Type B pancreatic cell (in vitro differentiated cells): ENCODE results near the gene SLC1A2. TPM values are rescaled to one million over a fixed set of nuclear protein-coding genes. Genes with fewer than 3 reads are reported as not detected.

ENCODE experiments used
- DNase-seq: peaks from one replicate; pipeline ENCODE4 v3.0.0; 2021; ENCODE audit warnings: mixed read lengths; ENCODE audit not compliant: unreplicated experiment; ENCODE audit errors: extremely low spot score
- H3K27ac Mint-ChIP-seq: 2 replicates; pipeline ENCODE4 v1.8.0; 2021; ENCODE audit warnings: mild to moderate bottlenecking, mixed read lengths
- H3K27me3 Mint-ChIP-seq: 2 replicates; pipeline ENCODE4 v1.8.0; 2021; ENCODE audit warnings: mixed read lengths
- H3K36me3 Mint-ChIP-seq: 2 replicates; pipeline ENCODE4 v1.8.0; 2021; ENCODE audit warnings: mixed read lengths
- H3K4me1 Mint-ChIP-seq: one replicate; pipeline ENCODE4 v1.8.0; 2021; ENCODE audit warnings: mixed read lengths; ENCODE audit not compliant: unreplicated experiment
- H3K4me3 Mint-ChIP-seq: 2 replicates; pipeline ENCODE4 v1.8.0; 2021; ENCODE audit warnings: mild to moderate bottlenecking, mixed read lengths
- H3K9me3 Mint-ChIP-seq: 2 replicates; pipeline ENCODE4 v1.8.0; 2021; ENCODE audit warnings: mixed read lengths
- CTCF ChIP-seq: fragments of 200-600 bp; sonication (generic); conservative IDR thresholded peaks from 2 replicates; pipeline ENCODE4 v1.5.0; 2021; ENCODE audit warnings: antibody characterized with exemption, mild to moderate bottlenecking
- total RNA-seq: library from RNA; stranded (reverse); gene quantifications from 2 replicates; pipeline ENCODE4 v1.2.1, GENCODE V29; 2021; ENCODE audit warnings: low replicate concordance

The SLC1A2 gene
- total RNA-seq, 1 donor from 2014 or later = 7.4 TPM

- Mint-ChIP-seq H3K27ac (no peak overlapping the region), H3K27me3 (no peaks in the 10 kb centered on the region), H3K4me3 (no peak overlapping the region), H3K4me1 (no peaks in the 10 kb centered on the region), H3K36me3 (no peaks in the 10 kb centered on the region), H3K9me3 (no peaks in the 10 kb centered on the region)
- DNase-seq = no peak
- no peak for TF ChIP-seq CTCF
Measured at GRCh38 chr11:35327829-35328228, 91.5 kb downstream of the SLC1A2 start.

GRCh38 chr11:35326266-35326879 lies 93.0 kb downstream of the SLC1A2 start:
- no peaks in the 10 kb centered on the region for H3K9me3 Mint-ChIP-seq

GRCh38 chr11:35324981-35325380 lies 94.4 kb downstream of the SLC1A2 start:
- H3K4me3 Mint-ChIP-seq = no peak overlapping the region
- no peaks in the 10 kb centered on the region for H3K27me3 Mint-ChIP-seq
- H3K4me1 Mint-ChIP-seq = peaks cover 12% of the 10 kb centered on the region
- no peak for TF ChIP-seq CTCF
- no peaks in the 10 kb centered on the region for H3K36me3 Mint-ChIP-seq
- H3K27ac Mint-ChIP-seq = no peak overlapping the region
- DNase-seq = no peak
- no peaks in the 10 kb centered on the region for H3K9me3 Mint-ChIP-seq

More at GRCh38 chr11:35326266-35326879, 93.0 kb downstream of the SLC1A2 start:
- Mint-ChIP-seq H3K27me3 (no peaks in the 10 kb centered on the region), H3K36me3 (no peaks in the 10 kb centered on the region), H3K4me1 (no peaks in the 10 kb centered on the region), H3K4me3 (no peak overlapping the region), H3K27ac (no peak overlapping the region)
- TF ChIP-seq CTCF = no peak
- DNase-seq = no peak

- no peak overlapping the region for H3K27ac Mint-ChIP-seq
- DNase-seq = no peak
- H3K4me1 Mint-ChIP-seq = peaks cover 15% of the 10 kb centered on the region
- H3K27me3 Mint-ChIP-seq = no peaks in the 10 kb centered on the region
- no peak overlapping the region for H3K4me3 Mint-ChIP-seq
- no peaks in the 10 kb centered on the region for H3K9me3 Mint-ChIP-seq
- H3K36me3 Mint-ChIP-seq = no peaks in the 10 kb centered on the region
- no peak for TF ChIP-seq CTCF
Measured at GRCh38 chr11:35324183-35324886, 95.0 kb downstream of the SLC1A2 start.

GRCh38 chr11:35323076-35323868 lies 96.1 kb downstream of the SLC1A2 start:
- DNase-seq = no peak
- H3K9me3 Mint-ChIP-seq = no peaks in the 10 kb centered on the region

More at GRCh38 chr11:35323076-35323868, 96.1 kb downstream of the SLC1A2 start:
- Mint-ChIP-seq H3K36me3 (no peaks in the 10 kb centered on the region), H3K27me3 (no peaks in the 10 kb centered on the region), H3K4me1 (peaks cover 21% of the 10 kb centered on the region), H3K27ac (no peak overlapping the region), H3K4me3 (no peak overlapping the region)
- no peak for TF ChIP-seq CTCF
